Measurements from ENCODE around the gene AP1B1. TPM values are rescaled to one million over a fixed set of nuclear protein-coding genes. Genes with fewer than 3 reads are reported as not detected.

Gene AP1B1
- total and polyA plus RNA-seq, 4 donors, result 17.6 to 63.4 (median 44.0) TPM

DNA sequence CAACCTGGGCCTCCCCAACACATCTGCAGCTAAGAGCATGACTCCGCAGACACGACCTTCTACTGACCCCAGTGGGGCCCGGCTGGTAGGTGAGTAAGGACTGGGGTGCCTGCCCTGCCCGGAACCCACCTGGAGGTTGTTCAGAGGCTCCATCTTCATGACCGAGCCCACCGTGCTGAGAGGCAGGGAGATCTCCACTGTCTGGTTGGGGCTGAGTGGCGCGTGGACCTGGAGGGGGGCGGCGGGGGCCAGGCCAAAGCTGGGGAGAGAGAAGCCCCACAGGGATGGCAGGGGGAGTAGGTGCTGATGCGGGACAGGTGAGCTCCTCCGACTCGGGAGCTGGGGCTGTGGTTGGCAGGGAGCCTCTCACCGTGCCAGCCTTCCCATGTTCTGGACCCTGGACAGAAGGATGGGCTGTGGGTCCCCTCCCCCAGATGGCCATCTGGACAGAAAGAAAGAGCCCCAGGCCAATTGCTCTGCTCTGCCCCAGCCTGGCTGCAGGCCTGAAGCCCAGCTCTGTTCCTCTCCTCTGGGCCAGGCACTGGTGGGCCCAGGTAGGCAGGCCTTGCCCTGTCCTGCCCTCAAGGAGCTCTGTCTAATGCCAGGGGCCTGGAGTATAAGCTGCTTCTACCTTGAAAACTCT lies 56.6 kb downstream of the AP1B1 start:
- peaks cover 5 to 30% (median 23%) of the 10 kb centered on the region in 4 donors for H3K4me1 ChIP-seq (ENCODE audit: control insufficient read depth in 4 of 4, insufficient read depth in 4 of 4, low read length in 3 of 4)
- no peak overlapping the region for H3K9ac ChIP-seq (ENCODE audit: low read depth in 1 of 2, low read length in 2 of 2)
- 91% methylated on average over 14 of the region's 14 CpGs for WGBS
- TF ChIP-seq SP1 (IDR thresholded peaks at IDR 0.05), result no peak
- no peak for TF ChIP-seq HNF4G (IDR thresholded peaks at IDR 0.05)
- TF ChIP-seq, protein P1, sequence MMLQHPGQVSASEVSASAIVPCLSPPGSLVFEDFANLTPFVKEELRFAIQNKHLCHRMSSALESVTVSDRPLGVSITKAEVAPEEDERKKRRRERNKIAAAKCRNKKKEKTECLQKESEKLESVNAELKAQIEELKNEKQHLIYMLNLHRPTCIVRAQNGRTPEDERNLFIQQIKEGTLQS (IDR thresholded peaks at IDR 0.05), result no peak
- TF ChIP-seq JUND (IDR thresholded peaks at IDR 0.05), result no peak
- TF ChIP-seq, protein P2, sequence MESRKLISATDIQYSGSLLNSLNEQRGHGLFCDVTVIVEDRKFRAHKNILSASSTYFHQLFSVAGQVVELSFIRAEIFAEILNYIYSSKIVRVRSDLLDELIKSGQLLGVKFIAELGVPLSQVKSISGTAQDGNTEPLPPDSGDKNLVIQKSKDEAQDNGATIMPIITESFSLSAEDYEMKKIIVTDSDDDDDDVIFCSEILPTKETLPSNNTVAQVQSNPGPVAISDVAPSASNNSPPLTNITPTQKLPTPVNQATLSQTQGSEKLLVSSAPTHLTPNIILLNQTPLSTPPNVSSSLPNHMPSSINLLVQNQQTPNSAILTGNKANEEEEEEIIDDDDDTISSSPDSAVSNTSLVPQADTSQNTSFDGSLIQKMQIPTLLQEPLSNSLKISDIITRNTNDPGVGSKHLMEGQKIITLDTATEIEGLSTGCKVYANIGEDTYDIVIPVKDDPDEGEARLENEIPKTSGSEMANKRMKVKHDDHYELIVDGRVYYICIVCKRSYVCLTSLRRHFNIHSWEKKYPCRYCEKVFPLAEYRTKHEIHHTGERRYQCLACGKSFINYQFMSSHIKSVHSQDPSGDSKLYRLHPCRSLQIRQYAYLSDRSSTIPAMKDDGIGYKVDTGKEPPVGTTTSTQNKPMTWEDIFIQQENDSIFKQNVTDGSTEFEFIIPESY (IDR thresholded peaks at IDR 0.05), result no peak
- TF ChIP-seq, protein P3, sequence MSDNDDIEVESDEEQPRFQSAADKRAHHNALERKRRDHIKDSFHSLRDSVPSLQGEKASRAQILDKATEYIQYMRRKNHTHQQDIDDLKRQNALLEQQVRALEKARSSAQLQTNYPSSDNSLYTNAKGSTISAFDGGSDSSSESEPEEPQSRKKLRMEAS (IDR thresholded peaks at IDR 0.05), result no peak
- H3K27me3 ChIP-seq (ENCODE audit: control insufficient read depth in 4 of 4, insufficient read depth in 4 of 4, low read length in 3 of 4), result no peaks in the 10 kb centered on the region
- peaks cover 5 to 48% (median 11%) of the 10 kb centered on the region in 4 donors for H3K36me3 ChIP-seq (ENCODE audit: control insufficient read depth in 4 of 4, insufficient read depth in 3 of 4, low read depth in 1 of 4, low read length in 3 of 4)
- H3K27ac ChIP-seq (ENCODE audit: low read depth in 1 of 2, low read length in 2 of 2), result no peak overlapping the region
- no peak overlapping the region for H3K4me3 ChIP-seq (ENCODE audit: low read depth in 1 of 3, low read length in 3 of 3)
- H3K9me3 ChIP-seq (ENCODE audit: control insufficient read depth in 4 of 4, low read length in 3 of 4), result no peaks in the 10 kb centered on the region
- no peak for DNase-seq (ENCODE audit: low spot score)

DNA sequence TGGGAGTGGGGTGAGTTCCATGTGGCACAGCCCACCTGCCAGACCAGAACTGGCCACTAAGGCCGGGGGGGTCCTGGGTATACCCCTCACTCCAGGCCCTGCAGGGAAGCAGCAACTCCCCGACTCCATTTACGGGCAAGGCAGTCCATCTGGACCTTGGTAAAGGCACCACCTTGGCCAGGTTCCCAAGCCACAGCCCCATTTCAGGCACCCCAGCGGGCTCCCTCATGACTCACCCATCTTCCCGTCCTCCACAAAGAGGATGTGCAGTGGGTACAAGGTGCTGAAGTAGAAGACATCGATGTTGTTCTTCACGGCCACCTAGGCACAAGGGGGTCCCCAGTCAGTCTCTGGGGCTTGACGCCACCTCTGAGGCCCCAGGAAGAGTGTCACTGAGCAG lies 57.2 kb downstream of the AP1B1 start:
- WGBS, result 94% methylated on average over 8 of the region's 8 CpGs
- no peak overlapping the region for H3K9ac ChIP-seq (ENCODE audit: low read depth in 1 of 2, low read length in 2 of 2)
- H3K27ac ChIP-seq (ENCODE audit: low read depth in 1 of 2, low read length in 2 of 2), result no peak overlapping the region
- TF ChIP-seq RAD21 (IDR thresholded peaks at IDR 0.05) (no peak), GABPA (IDR thresholded peaks at IDR 0.05 in 1 of 2, conservative IDR thresholded peaks at IDR 0.05 in 1 of 2) (no peak), HNF4G (IDR thresholded peaks at IDR 0.05) (no peak), NR2F2 (IDR thresholded peaks at IDR 0.05) (no peak), EGR1 (IDR thresholded peaks at IDR 0.05; ENCODE audit: low read depth in 2 of 2) (no peak)
- TF ChIP-seq, protein P4, sequence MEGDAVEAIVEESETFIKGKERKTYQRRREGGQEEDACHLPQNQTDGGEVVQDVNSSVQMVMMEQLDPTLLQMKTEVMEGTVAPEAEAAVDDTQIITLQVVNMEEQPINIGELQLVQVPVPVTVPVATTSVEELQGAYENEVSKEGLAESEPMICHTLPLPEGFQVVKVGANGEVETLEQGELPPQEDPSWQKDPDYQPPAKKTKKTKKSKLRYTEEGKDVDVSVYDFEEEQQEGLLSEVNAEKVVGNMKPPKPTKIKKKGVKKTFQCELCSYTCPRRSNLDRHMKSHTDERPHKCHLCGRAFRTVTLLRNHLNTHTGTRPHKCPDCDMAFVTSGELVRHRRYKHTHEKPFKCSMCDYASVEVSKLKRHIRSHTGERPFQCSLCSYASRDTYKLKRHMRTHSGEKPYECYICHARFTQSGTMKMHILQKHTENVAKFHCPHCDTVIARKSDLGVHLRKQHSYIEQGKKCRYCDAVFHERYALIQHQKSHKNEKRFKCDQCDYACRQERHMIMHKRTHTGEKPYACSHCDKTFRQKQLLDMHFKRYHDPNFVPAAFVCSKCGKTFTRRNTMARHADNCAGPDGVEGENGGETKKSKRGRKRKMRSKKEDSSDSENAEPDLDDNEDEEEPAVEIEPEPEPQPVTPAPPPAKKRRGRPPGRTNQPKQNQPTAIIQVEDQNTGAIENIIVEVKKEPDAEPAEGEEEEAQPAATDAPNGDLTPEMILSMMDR (IDR thresholded peaks at IDR 0.05; ENCODE audit: low read depth, low read length, missing input control), result no peak
- H3K4me3 ChIP-seq (ENCODE audit: low read depth in 1 of 3, low read length in 3 of 3), result no peak overlapping the region
- H3K27me3 ChIP-seq (ENCODE audit: control insufficient read depth in 4 of 4, insufficient read depth in 4 of 4, low read length in 3 of 4), result no peaks in the 10 kb centered on the region
- no peaks in the 10 kb centered on the region for H3K9me3 ChIP-seq (ENCODE audit: control insufficient read depth in 4 of 4, low read length in 3 of 4)
- H3K36me3 ChIP-seq (ENCODE audit: control insufficient read depth in 4 of 4, insufficient read depth in 3 of 4, low read depth in 1 of 4, low read length in 3 of 4), result peaks cover 5 to 52% (median 11%) of the 10 kb centered on the region in 4 donors
- no peak for DNase-seq (ENCODE audit: low spot score)
- H3K4me1 ChIP-seq (ENCODE audit: control insufficient read depth in 4 of 4, insufficient read depth in 4 of 4, low read length in 3 of 4), result peaks cover 5 to 24% (median 18%) of the 10 kb centered on the region in 4 donors

DNA sequence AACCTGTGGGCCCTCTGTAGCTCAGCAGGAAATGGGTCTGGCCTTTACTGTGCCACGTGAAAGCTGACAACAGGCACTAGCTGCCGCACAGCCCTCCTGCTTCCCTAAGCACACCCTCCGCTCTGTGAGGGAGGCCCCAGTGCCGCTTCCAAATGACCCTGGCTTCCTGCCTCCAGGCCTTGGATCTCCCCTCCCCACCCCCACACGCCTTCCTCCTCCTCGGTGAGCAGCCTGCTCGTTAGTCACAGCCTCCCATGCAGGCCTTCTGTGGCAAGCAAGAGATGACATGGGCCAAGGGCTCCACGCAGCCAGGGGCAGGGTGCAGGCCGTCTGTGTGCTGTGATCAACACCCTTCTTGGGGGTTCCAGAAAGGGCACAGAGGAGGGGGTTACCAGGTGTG lies 57.6 kb downstream of the AP1B1 start:
- no peaks in the 10 kb centered on the region for H3K27me3 ChIP-seq (ENCODE audit: control insufficient read depth in 4 of 4, insufficient read depth in 4 of 4, low read length in 3 of 4)
- peaks cover 3 to 20% (median 14%) of the 10 kb centered on the region in 4 donors for H3K4me1 ChIP-seq (ENCODE audit: control insufficient read depth in 4 of 4, insufficient read depth in 4 of 4, low read length in 3 of 4)
- 82% methylated on average over 9 of the region's 9 CpGs for WGBS
- no peak overlapping the region for H3K27ac ChIP-seq (ENCODE audit: low read depth in 1 of 2, low read length in 2 of 2)
- TF ChIP-seq RAD21 (IDR thresholded peaks at IDR 0.05) (peak in 1 of 2 donors; percentile 5), NR2F2 (IDR thresholded peaks at IDR 0.05) (peak; percentile 84), SP1 (IDR thresholded peaks at IDR 0.05) (no peak)
- no peak overlapping the region for H3K9ac ChIP-seq (ENCODE audit: low read depth in 1 of 2, low read length in 2 of 2)
- H3K36me3 ChIP-seq (ENCODE audit: control insufficient read depth in 4 of 4, insufficient read depth in 3 of 4, low read depth in 1 of 4, low read length in 3 of 4), result peaks cover 5 to 50% (median 10%) of the 10 kb centered on the region in 4 donors
- H3K4me3 ChIP-seq (ENCODE audit: low read depth in 1 of 3, low read length in 3 of 3), result no peak overlapping the region
- H3K9me3 ChIP-seq (ENCODE audit: control insufficient read depth in 4 of 4, low read length in 3 of 4), result no peaks in the 10 kb centered on the region
- no peak for DNase-seq (ENCODE audit: low spot score)
